AG09309 (cell line): ENCODE measurements around the gene MCOLN3.

Source experiments
- DNase-seq: peaks from one replicate; pipeline ENCODE4 v3.0.0-alpha.2; 2010; ENCODE audit warnings: low read depth
- H3K4me3 ChIP-seq: 2 replicates; pipeline ENCODE4 v1.5.1; 2011; ENCODE audit warnings: mild to moderate bottlenecking, low read depth, low read length, moderate library complexity; ENCODE audit not compliant: control insufficient read depth
- TF ChIP-seq, protein P1 (sequence below): IDR thresholded peaks from 2 replicates; pipeline ENCODE4 v1.5.1; 2011; ENCODE audit warnings: mild to moderate bottlenecking, low read depth, low read length, inconsistent platforms; ENCODE audit not compliant: insufficient read depth, control insufficient read depth; ENCODE audit errors: missing control alignments

MCOLN3 gene

DNA sequence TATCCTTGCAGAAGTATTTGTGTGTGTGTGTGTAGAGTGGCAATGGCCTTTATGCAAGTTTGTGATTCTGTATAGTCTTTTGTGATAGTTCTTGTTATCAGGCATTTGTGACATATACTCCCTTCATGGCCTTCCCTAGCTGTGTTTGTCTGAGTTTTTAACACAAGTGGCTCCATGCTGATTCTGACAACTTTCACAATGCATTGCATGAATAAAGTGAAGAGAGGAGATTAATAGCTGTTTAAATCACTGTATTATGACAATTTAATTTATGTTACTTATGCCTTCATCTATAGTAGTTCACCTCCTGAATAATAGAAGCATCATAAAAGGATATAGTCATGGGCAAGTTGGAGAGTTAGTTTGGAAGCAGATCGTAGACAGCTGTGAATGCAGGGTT is 17.2 kb upstream of the MCOLN3 start:
- TF ChIP-seq, protein P1, sequence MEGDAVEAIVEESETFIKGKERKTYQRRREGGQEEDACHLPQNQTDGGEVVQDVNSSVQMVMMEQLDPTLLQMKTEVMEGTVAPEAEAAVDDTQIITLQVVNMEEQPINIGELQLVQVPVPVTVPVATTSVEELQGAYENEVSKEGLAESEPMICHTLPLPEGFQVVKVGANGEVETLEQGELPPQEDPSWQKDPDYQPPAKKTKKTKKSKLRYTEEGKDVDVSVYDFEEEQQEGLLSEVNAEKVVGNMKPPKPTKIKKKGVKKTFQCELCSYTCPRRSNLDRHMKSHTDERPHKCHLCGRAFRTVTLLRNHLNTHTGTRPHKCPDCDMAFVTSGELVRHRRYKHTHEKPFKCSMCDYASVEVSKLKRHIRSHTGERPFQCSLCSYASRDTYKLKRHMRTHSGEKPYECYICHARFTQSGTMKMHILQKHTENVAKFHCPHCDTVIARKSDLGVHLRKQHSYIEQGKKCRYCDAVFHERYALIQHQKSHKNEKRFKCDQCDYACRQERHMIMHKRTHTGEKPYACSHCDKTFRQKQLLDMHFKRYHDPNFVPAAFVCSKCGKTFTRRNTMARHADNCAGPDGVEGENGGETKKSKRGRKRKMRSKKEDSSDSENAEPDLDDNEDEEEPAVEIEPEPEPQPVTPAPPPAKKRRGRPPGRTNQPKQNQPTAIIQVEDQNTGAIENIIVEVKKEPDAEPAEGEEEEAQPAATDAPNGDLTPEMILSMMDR = no peak
- H3K4me3 ChIP-seq = no peak overlapping the region
- no peak for DNase-seq

DNA sequence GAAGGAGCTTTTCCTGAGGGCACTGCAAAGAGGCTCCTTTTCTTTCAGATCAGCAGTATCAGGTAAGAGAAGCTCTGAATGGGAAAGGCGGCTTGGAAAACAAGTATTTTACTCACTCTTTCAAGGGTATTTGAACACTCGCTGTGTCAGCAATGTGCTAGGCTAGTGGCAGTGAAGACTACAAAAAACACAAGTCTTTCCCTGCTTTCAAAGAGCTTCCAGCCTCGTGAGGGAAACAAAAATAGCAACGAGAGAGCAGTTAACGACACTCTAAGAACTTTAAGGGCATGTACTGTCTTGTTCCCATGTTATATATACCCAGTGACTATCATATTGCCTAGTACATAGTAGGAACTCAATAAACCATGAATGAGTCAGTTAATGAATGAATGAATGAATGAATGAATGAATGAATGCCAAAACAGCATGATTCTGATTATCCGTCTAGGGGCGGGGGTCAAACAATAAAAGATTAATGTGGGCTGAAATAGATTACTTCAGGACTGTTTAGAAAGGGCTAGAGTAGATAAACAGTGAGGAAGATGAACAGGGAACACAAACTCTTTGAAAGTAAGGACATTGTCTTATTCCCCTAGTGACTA is 14.2 kb upstream of the MCOLN3 start:
- no peak for DNase-seq
- TF ChIP-seq, protein P1 = no peak
- peak overlapping the region; percentile 57 for H3K4me3 ChIP-seq

DNA sequence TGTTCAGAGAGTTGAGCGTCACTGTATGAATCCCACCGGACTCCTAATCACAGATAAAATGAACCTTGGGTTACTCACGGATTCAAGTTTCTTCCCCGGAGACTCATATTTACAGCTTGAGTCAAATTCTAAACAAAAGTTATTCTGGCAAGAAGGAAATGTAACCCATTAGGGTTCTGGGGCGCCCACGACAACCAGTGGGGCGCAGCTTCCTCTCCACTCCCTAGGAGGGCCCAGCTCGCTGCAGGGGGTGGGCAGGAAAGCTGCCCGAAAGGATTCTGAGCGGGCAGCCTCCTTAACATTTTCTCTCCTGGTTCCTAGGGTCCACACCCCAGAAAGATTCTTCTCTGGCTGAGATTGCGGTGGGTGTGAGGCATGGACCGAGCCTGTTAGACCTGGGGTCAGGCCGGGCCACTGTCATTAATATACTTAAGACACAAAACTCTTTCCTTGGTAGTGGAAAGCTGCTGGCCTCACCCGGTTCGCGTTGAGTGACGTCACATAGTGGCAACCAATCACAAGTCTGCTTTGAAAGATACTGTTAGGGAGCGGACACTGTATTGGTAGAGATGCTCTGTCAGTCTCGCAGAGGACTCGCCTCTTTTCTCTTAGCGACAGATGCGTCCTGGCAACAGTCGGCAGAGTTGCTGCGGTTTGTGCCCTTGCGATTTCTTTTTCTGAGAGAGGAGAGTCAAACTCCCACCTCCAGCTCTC is 13.6 kb upstream of the MCOLN3 start:
- peak; percentile 93 for DNase-seq
- TF ChIP-seq, protein P1 = no peak
- peak overlapping the region; percentile 57 for H3K4me3 ChIP-seq

DNA sequence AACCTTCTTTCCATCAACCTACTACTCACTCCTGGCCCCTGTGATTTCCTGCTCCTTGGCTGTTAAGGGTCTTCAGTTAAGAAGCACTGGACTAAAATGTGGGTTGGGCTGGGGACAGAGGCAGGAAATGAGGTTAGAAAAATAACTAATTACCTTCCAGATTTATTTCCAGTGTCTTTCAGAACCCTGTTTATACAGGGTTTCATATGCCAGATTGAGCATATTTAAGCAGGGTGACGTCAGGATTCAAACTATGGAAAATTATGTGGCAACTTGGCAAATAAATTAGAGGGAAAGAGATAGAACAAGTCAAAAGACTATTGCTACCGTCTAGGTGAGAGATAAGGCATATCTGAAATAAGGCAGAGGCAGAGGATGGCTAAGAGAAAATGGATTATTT is 11.7 kb upstream of the MCOLN3 start:
- no peak for DNase-seq
- no peak overlapping the region for H3K4me3 ChIP-seq
- TF ChIP-seq, protein P1 = no peak

DNA sequence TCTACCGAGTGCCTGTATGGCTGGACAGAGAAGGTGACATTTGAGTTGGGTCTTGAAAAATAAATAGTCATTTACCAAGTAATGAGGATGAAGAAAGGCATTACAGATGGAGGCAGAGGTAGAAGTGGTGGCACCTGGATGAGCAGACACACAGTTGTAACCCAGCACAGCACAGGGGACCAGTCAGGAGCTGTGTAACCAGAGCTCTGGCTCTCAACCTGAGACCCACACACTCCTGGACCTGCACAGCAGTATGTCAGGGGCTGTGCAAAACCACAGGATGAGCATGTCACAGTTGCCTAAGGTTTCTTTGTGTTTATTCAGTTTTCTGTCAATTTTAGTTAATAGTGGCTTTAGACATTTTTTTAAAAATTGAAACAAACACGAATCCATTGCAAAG is 11.3 kb upstream of the MCOLN3 start:
- no peak overlapping the region for H3K4me3 ChIP-seq
- TF ChIP-seq, protein P1 = no peak

DNA sequence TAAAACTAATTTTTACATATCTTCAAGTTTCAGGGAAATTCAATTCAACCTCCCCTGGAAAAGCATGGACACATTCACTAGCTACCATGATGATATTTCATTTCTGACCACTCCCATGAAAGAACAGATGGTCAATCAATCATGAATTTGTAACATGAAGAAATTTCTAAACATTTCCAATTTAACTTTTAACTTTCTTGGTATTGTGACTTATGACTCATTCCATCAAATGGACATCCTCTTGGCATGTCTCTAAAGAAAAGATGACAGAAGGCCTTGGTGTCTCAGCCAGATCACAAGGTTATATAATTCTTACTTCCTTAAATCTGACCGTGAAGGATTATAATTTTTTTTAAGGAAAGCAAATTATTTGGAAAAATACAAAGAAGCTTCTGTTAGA is 10.5 kb upstream of the MCOLN3 start:
- no peak overlapping the region for H3K4me3 ChIP-seq
- TF ChIP-seq, protein P1 = no peak
- no peak for DNase-seq

More for the DNA sequence above, 11.3 kb upstream of the MCOLN3 start:
- DNase-seq = no peak
